Mesothelial cell of epicardium (in vitro differentiated cells): ENCODE results near the gene CFAP58. TPM values are rescaled to one million over a fixed set of nuclear protein-coding genes. Genes with fewer than 3 reads are reported as not detected.
A peak's percentile ranks its signal among the peaks of the same experiment; 100 is the strongest.

Source experiments
- DNase-seq, 2 experiments: peaks; one replicate each; pipeline ENCODE4 v3.0.0; 2021; ENCODE audit warnings: low spot score in 2 of 2; ENCODE audit not compliant: unreplicated experiment in 2 of 2
- H3K27ac Mint-ChIP-seq: 2 replicates; pipeline ENCODE4 v1.8.0; 2021; ENCODE audit warnings: mixed read lengths
- H3K27me3 Mint-ChIP-seq: 2 replicates; pipeline ENCODE4 v1.8.0; 2021; ENCODE audit warnings: low read depth, mixed read lengths
- H3K36me3 Mint-ChIP-seq: 2 replicates; pipeline ENCODE4 v1.8.0; 2021; ENCODE audit warnings: mixed read lengths
- H3K4me1 Mint-ChIP-seq: 2 replicates; pipeline ENCODE4 v1.8.0; 2021; ENCODE audit warnings: mixed read lengths
- H3K4me3 Mint-ChIP-seq: 2 replicates; pipeline ENCODE4 v1.8.0; 2021; ENCODE audit warnings: mild to moderate bottlenecking, moderate library complexity, mixed read lengths
- H3K9me3 Mint-ChIP-seq: 2 replicates; pipeline ENCODE4 v1.8.0; 2021; ENCODE audit warnings: mixed read lengths
- CTCF ChIP-seq: fragments of 200-600 bp; sonication (generic); IDR thresholded peaks from one replicate; pipeline ENCODE4 v1.5.0; 2021; ENCODE audit warnings: antibody characterized with exemption; ENCODE audit not compliant: unreplicated experiment
- total RNA-seq: library from RNA; stranded (reverse); gene quantifications from 3 replicates; pipeline ENCODE4 v1.2.1, GENCODE V29; 2021

Gene CFAP58
- total RNA-seq, 1 donor from 2014 or later, result 0.58 TPM

GRCh38 chr10:104393387-104393786, 39.8 kb downstream of the CFAP58 start:
- Mint-ChIP-seq H3K9me3 (no peaks in the 10 kb centered on the region), H3K4me3 (no peak overlapping the region), H3K27me3 (peaks cover 74% of the 10 kb centered on the region), H3K27ac (no peak overlapping the region), H3K36me3 (no peaks in the 10 kb centered on the region), H3K4me1 (peaks cover 7% of the 10 kb centered on the region)
- no peak for DNase-seq
- TF ChIP-seq CTCF, result no peak

- H3K27ac Mint-ChIP-seq, result no peak overlapping the region
- H3K4me3 Mint-ChIP-seq, result no peak overlapping the region
- DNase-seq, result no peak
- H3K27me3 Mint-ChIP-seq, result peaks cover 64% of the 10 kb centered on the region
- TF ChIP-seq CTCF, result no peak
- no peaks in the 10 kb centered on the region for H3K36me3 Mint-ChIP-seq
- no peaks in the 10 kb centered on the region for H3K9me3 Mint-ChIP-seq
- peaks cover 4% of the 10 kb centered on the region for H3K4me1 Mint-ChIP-seq
Measured at GRCh38 chr10:104396581-104396980, 42.9 kb downstream of the CFAP58 start.

- Mint-ChIP-seq H3K4me1 (no peaks in the 10 kb centered on the region), H3K27ac (no peak overlapping the region), H3K36me3 (no peaks in the 10 kb centered on the region), H3K27me3 (peaks cover 58% of the 10 kb centered on the region), H3K9me3 (no peaks in the 10 kb centered on the region), H3K4me3 (no peak overlapping the region)
- DNase-seq, result no peak
- TF ChIP-seq CTCF, result no peak
Measured at GRCh38 chr10:104403636-104404035, 50.0 kb downstream of the CFAP58 start.

- peaks cover 4% of the 10 kb centered on the region for H3K9me3 Mint-ChIP-seq
Measured at GRCh38 chr10:104406715-104407650, 53.4 kb downstream of the CFAP58 start.

GRCh38 chr10:104413528-104413927, 59.9 kb downstream of the CFAP58 start:
- H3K27me3 Mint-ChIP-seq, result peaks cover 8% of the 10 kb centered on the region
- TF ChIP-seq CTCF, result no peak
- H3K9me3 Mint-ChIP-seq, result peaks cover 4% of the 10 kb centered on the region
- no peaks in the 10 kb centered on the region for H3K36me3 Mint-ChIP-seq
- DNase-seq, result no peak
- no peak overlapping the region for H3K27ac Mint-ChIP-seq
- H3K4me1 Mint-ChIP-seq, result no peaks in the 10 kb centered on the region
- no peak overlapping the region for H3K4me3 Mint-ChIP-seq

More at GRCh38 chr10:104406715-104407650, 53.4 kb downstream of the CFAP58 start:
- Mint-ChIP-seq H3K4me3 (no peak overlapping the region), H3K27me3 (peaks cover 48% of the 10 kb centered on the region), H3K27ac (no peak overlapping the region), H3K36me3 (no peaks in the 10 kb centered on the region), H3K4me1 (no peaks in the 10 kb centered on the region)
- peak; percentile 11 for TF ChIP-seq CTCF
- no peak for DNase-seq
